Neural cell (in vitro differentiated cells): Measurements from ENCODE around the gene RAD23B. TPM values are rescaled to one million over a fixed set of nuclear protein-coding genes. Genes with fewer than 3 reads are reported as not detected.

Experiments
- H2AFZ ChIP-seq: fragments of 200-600, 300-800 bp; sonication (generic), shearing (Covaris generic); 2 replicates; pipeline ENCODE4 v1.6.0; 2014; ENCODE audit warnings: low read depth, mild to moderate bottlenecking, antibody characterized with exemption, low read length, moderate library complexity
- H3F3A ChIP-seq: fragments of 200-600 bp; shearing (Covaris generic); 2 replicates; pipeline ENCODE4 v1.6.1; 2016; ENCODE audit warnings: mild to moderate bottlenecking, moderate library complexity, mixed read lengths, antibody characterized with exemption, low read length; ENCODE audit not compliant: insufficient read depth, poor library complexity, severe bottlenecking
- H3K27ac ChIP-seq: fragments of 200-600, 300-800 bp; sonication (generic), shearing (Covaris generic); 2 replicates; pipeline ENCODE4 v1.5.1; 2014; ENCODE audit warnings: mild to moderate bottlenecking, low read length, moderate library complexity
- H3K27me3 ChIP-seq: fragments of 300-800, 200-600 bp; sonication (generic), shearing (Covaris generic); 2 replicates; pipeline ENCODE4 v1.6.0; 2014; ENCODE audit warnings: mild to moderate bottlenecking, low read depth, low read length, moderate library complexity; ENCODE audit not compliant: insufficient read depth
- H3K36me3 ChIP-seq: fragments of 300-800, 200-600 bp; sonication (generic), shearing (Covaris generic); 2 replicates; pipeline ENCODE4 v1.5.1; 2014; ENCODE audit warnings: mild to moderate bottlenecking, antibody characterized with exemption, low read length, moderate library complexity; ENCODE audit not compliant: insufficient read depth
- H3K4me2 ChIP-seq: fragments of 300-800, 200-600 bp; sonication (generic), shearing (Covaris generic); 2 replicates; pipeline ENCODE4 v1.6.0; 2014; ENCODE audit warnings: mild to moderate bottlenecking, low read length
- H3K4me3 ChIP-seq: fragments of 300-800, 200-600 bp; sonication (generic), shearing (Covaris generic); 2 replicates; pipeline ENCODE4 v1.5.1; 2014; ENCODE audit warnings: mild to moderate bottlenecking, low read length, moderate library complexity
- H3K79me2 ChIP-seq: fragments of 200-600 bp; shearing (Covaris generic); replicated peaks from 2 replicates; pipeline ENCODE4 v1.6.0; 2014; ENCODE audit warnings: mild to moderate bottlenecking, low read length, moderate library complexity; ENCODE audit not compliant: insufficient read depth
- H3K9ac ChIP-seq: fragments of 300-800, 200-600 bp; sonication (generic), shearing (Covaris generic); 2 replicates; pipeline ENCODE4 v1.6.1; 2016; ENCODE audit warnings: mild to moderate bottlenecking, low read length, mixed read lengths
- H3K9me2 ChIP-seq: fragments of 200-600 bp; shearing (Covaris generic); 2 replicates; pipeline ENCODE4 v1.6.1; 2016; ENCODE audit warnings: mild to moderate bottlenecking, low read length, mixed read lengths; ENCODE audit not compliant: insufficient read depth
- H3K9me3 ChIP-seq: fragments of 200-600, 300-800 bp; sonication (generic), shearing (Covaris generic); 2 replicates; pipeline ENCODE4 v1.6.1; 2016; ENCODE audit warnings: mild to moderate bottlenecking, mixed run types, low read length, moderate library complexity, mixed read lengths
- H4K20me1 ChIP-seq: fragments of 200-600 bp; shearing (Covaris generic); 2 replicates; pipeline ENCODE4 v1.6.1; 2016; ENCODE audit warnings: mild to moderate bottlenecking, mixed run types; ENCODE audit not compliant: insufficient read depth
- EP300 ChIP-seq: fragments of 450-650 bp; conservative IDR thresholded peaks from 2 replicates; pipeline ENCODE4 v1.6.1; 2014; ENCODE audit warnings: antibody characterized with exemption, mild to moderate bottlenecking, moderate library complexity; ENCODE audit not compliant: poor library complexity, severe bottlenecking
- EZH2 ChIP-seq: fragments of 200-600, 300-800 bp; shearing (Covaris generic), sonication (generic); IDR thresholded peaks from 2 replicates; pipeline ENCODE4 v1.6.1; 2014; ENCODE audit warnings: antibody characterized with exemption, low read length, borderline replicate concordance, mild to moderate bottlenecking; ENCODE audit not compliant: insufficient read depth, poor library complexity, severe bottlenecking
- MXI1 ChIP-seq: fragments of 450-650 bp; conservative IDR thresholded peaks from 2 replicates; pipeline ENCODE4 v1.6.1; 2014; ENCODE audit warnings: antibody characterized with exemption, mild to moderate bottlenecking; ENCODE audit not compliant: poor library complexity, severe bottlenecking
- POLR2AphosphoS5 ChIP-seq: IDR thresholded peaks from 2 replicates; pipeline ENCODE4 v1.6.1; 2012
- RAD21 ChIP-seq: fragments of 450-650 bp; conservative IDR thresholded peaks from 2 replicates; pipeline ENCODE4 v1.6.1; 2014; ENCODE audit warnings: antibody characterized with exemption, mild to moderate bottlenecking, moderate library complexity
- REST ChIP-seq: IDR thresholded peaks from 2 replicates; pipeline ENCODE4 v1.6.1; 2012; ENCODE audit warnings: borderline replicate concordance
- SMC3 ChIP-seq: fragments of 450-650 bp; conservative IDR thresholded peaks from 2 replicates; pipeline ENCODE4 v1.6.1; 2014; ENCODE audit warnings: antibody characterized with exemption, mild to moderate bottlenecking, moderate library complexity; ENCODE audit not compliant: poor library complexity
- TAF1 ChIP-seq: IDR thresholded peaks from 2 replicates; pipeline ENCODE4 v1.6.1; 2012; ENCODE audit warnings: low read depth
- polyA plus RNA-seq: library from polyadenylated mRNA; depleted of rRNA; stranded (reverse); fragments of >200 nt; gene quantifications from 2 replicates; pipeline ENCODE4 v1.2.3, GENCODE V29; 2014
- TF ChIP-seq, protein P1 (sequence below): fragments of 450-650 bp; IDR thresholded peaks from 2 replicates; pipeline ENCODE4 v1.5.1; 2014; ENCODE audit warnings: antibody characterized with exemption, mild to moderate bottlenecking, moderate library complexity; ENCODE audit not compliant: poor library complexity, severe bottlenecking

RAD23B gene
- polyA plus RNA-seq, 1 donor from 2014 or later: 97.3 TPM

GRCh38 chr9:107373809-107374208, 90.7 kb downstream of the RAD23B start:
- H3K9me3 ChIP-seq: no peaks in the 10 kb centered on the region
- no peak overlapping the region for H3K9ac ChIP-seq
- no peak overlapping the region for H3K27ac ChIP-seq
- H2AFZ ChIP-seq: no peak overlapping the region
- no peak overlapping the region for H3K4me2 ChIP-seq
- no peaks in the 10 kb centered on the region for H3K27me3 ChIP-seq
- H3K36me3 ChIP-seq: no peaks in the 10 kb centered on the region
- no peaks in the 10 kb centered on the region for H3K79me2 ChIP-seq
- H4K20me1 ChIP-seq: no peaks in the 10 kb centered on the region
- no peaks in the 10 kb centered on the region for H3F3A ChIP-seq
- H3K9me2 ChIP-seq: no peaks in the 10 kb centered on the region
- no peak overlapping the region for H3K4me3 ChIP-seq
- TF ChIP-seq REST (no peak), EP300 (no peak), SMC3 (no peak), POLR2AphosphoS5 (no peak), EZH2 (no peak), RAD21 (no peak), MXI1 (no peak), TAF1 (no peak)
- TF ChIP-seq, protein P1, sequence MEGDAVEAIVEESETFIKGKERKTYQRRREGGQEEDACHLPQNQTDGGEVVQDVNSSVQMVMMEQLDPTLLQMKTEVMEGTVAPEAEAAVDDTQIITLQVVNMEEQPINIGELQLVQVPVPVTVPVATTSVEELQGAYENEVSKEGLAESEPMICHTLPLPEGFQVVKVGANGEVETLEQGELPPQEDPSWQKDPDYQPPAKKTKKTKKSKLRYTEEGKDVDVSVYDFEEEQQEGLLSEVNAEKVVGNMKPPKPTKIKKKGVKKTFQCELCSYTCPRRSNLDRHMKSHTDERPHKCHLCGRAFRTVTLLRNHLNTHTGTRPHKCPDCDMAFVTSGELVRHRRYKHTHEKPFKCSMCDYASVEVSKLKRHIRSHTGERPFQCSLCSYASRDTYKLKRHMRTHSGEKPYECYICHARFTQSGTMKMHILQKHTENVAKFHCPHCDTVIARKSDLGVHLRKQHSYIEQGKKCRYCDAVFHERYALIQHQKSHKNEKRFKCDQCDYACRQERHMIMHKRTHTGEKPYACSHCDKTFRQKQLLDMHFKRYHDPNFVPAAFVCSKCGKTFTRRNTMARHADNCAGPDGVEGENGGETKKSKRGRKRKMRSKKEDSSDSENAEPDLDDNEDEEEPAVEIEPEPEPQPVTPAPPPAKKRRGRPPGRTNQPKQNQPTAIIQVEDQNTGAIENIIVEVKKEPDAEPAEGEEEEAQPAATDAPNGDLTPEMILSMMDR: no peak

DNA sequence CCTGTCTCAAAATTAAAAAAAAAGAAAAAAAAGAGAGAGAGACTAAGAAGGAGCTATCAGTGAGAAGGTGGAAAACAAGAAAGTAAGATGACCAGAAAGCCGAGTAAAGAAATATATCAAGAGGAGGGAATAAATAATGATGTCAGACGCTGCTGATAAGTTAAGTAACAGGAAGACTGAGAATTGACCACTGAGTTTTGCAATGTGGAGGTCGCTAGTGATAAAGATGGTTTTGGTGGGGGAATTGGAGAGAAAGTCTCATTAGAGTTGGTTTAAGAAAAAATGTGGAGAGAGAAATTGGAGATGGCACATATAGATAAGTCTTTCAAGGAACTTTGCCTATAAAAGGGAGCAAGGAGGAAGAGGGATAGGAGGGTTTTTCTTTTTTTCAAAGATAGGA, 91.9 kb downstream of the RAD23B start:
- H3K27me3 ChIP-seq: no peaks in the 10 kb centered on the region
- no peaks in the 10 kb centered on the region for H3F3A ChIP-seq
- no peak overlapping the region for H3K9ac ChIP-seq
- H3K27ac ChIP-seq: no peak overlapping the region
- no peak overlapping the region for H2AFZ ChIP-seq
- H3K9me3 ChIP-seq: no peaks in the 10 kb centered on the region
- H3K4me2 ChIP-seq: no peak overlapping the region
- H4K20me1 ChIP-seq: no peaks in the 10 kb centered on the region
- H3K9me2 ChIP-seq: no peaks in the 10 kb centered on the region
- TF ChIP-seq EZH2 (no peak), EP300 (no peak), SMC3 (no peak)
- H3K79me2 ChIP-seq: no peaks in the 10 kb centered on the region
- no peaks in the 10 kb centered on the region for H3K36me3 ChIP-seq
- H3K4me3 ChIP-seq: no peak overlapping the region
